HepG2 (cell line): ENCODE data around the gene METTL16. TPM values are rescaled to one million over a fixed set of nuclear protein-coding genes. Genes with fewer than 3 reads are reported as not detected.
A peak's percentile ranks its signal among the peaks of the same experiment; 100 is the strongest.

ENCODE experiments used
- CEBPG ChIP-seq: IDR thresholded peaks from 2 replicates; pipeline ENCODE4 v1.6.1; 2016
- CTCF ChIP-seq: sonication (generic); formaldehyde crosslinking; IDR thresholded peaks from 2 replicates; pipeline ENCODE4 v1.5.0; 2020; ENCODE audit warnings: mild to moderate bottlenecking, missing genetic modification reagents, moderate library complexity
- DNMT1 ChIP-seq: sonication (generic); formaldehyde crosslinking; IDR thresholded peaks from 2 replicates; pipeline ENCODE4 v1.5.1; 2020; ENCODE audit warnings: mild to moderate bottlenecking, missing genetic modification reagents
- EED ChIP-seq: sonication (generic); formaldehyde crosslinking; IDR thresholded peaks from 2 replicates; pipeline ENCODE4 v1.5.0; 2020; ENCODE audit warnings: mild to moderate bottlenecking, missing genetic modification reagents
- ETV5 ChIP-seq: IDR thresholded peaks from 2 replicates; pipeline ENCODE4 v1.6.1; 2018; ENCODE audit warnings: missing biosample characterization, missing genetic modification reagents, inconsistent platforms, borderline replicate concordance
- GATAD2A ChIP-seq: IDR thresholded peaks from 2 replicates; pipeline ENCODE4 v1.6.1; 2016
- NCOA5 ChIP-seq: sonication (generic); formaldehyde crosslinking; IDR thresholded peaks from 2 replicates; pipeline ENCODE4 v1.4.0; 2020; ENCODE audit warnings: missing genetic modification reagents
- NFKBIZ ChIP-seq: IDR thresholded peaks from 2 replicates; pipeline ENCODE4 v1.6.1; 2018; ENCODE audit warnings: missing genetic modification reagents, missing compliant biosample characterization
- SP5 ChIP-seq: IDR thresholded peaks from 2 replicates; pipeline ENCODE4 v1.6.1; 2016; ENCODE audit warnings: low read depth, borderline replicate concordance
- SRSF9 ChIP-seq: fragments of 200-400 bp; formaldehyde crosslinking; IDR thresholded peaks from 2 replicates; pipeline ENCODE4 v1.6.1; 2018; ENCODE audit warnings: borderline replicate concordance, mild to moderate bottlenecking, low read depth, low read length; ENCODE audit not compliant: insufficient read depth, poor library complexity, severe bottlenecking
- TERF1 ChIP-seq: sonication (generic); formaldehyde crosslinking; IDR thresholded peaks from 2 replicates; pipeline ENCODE4 v1.8.0; 2022; ENCODE audit warnings: mild to moderate bottlenecking, missing genetic modification reagents, moderate library complexity
- TGIF2 ChIP-seq: IDR thresholded peaks from 2 replicates; pipeline ENCODE4 v1.6.1; 2016; ENCODE audit warnings: control low read depth, missing compliant biosample characterization
- TMF1 ChIP-seq: sonication (generic); formaldehyde crosslinking; IDR thresholded peaks from 2 replicates; pipeline ENCODE4 v1.8.1; 2022; ENCODE audit warnings: low read depth, missing genetic modification reagents
- ZMAT5 ChIP-seq: sonication (generic); formaldehyde crosslinking; IDR thresholded peaks from 2 replicates; pipeline ENCODE4 v1.5.0; 2020; ENCODE audit warnings: mild to moderate bottlenecking, low read depth, missing genetic modification reagents, borderline replicate concordance
- ZNF232 ChIP-seq: sonication (generic); formaldehyde crosslinking; IDR thresholded peaks from 2 replicates; pipeline ENCODE4 v1.4.0; 2020; ENCODE audit warnings: missing genetic modification reagents, borderline replicate concordance
- ZNF263 ChIP-seq: sonication (generic); formaldehyde crosslinking; IDR thresholded peaks from 2 replicates; pipeline ENCODE4 v1.4.0; 2020; ENCODE audit warnings: missing genetic modification reagents
- ZNF33A ChIP-seq: sonication (generic); formaldehyde crosslinking; IDR thresholded peaks from 2 replicates; pipeline ENCODE4 v1.5.1; 2020; ENCODE audit warnings: missing genetic modification reagents, mild to moderate bottlenecking, moderate library complexity, borderline replicate concordance
- ZNF431 ChIP-seq: sonication (generic); formaldehyde crosslinking; IDR thresholded peaks from 2 replicates; pipeline ENCODE4 v1.9.0; 2022; ENCODE audit warnings: missing genetic modification reagents, low read depth, mild to moderate bottlenecking, borderline replicate concordance
- ZNF720 ChIP-seq: sonication (generic); formaldehyde crosslinking; IDR thresholded peaks from 2 replicates; pipeline ENCODE4 v1.4.0; 2020; ENCODE audit warnings: missing genetic modification reagents
- ZNF883 ChIP-seq: sonication (generic); formaldehyde crosslinking; IDR thresholded peaks from 2 replicates; pipeline ENCODE4 v1.5.1; 2020; ENCODE audit warnings: mild to moderate bottlenecking, missing genetic modification reagents; ENCODE audit errors: not compliant biosample characterization
- polyA plus RNA-seq, 8 experiments: library from polyadenylated mRNA; depleted of rRNA in 3 of 8; stranded (reverse) in 7 of 8; unstranded in 1 of 8; fragments of >200 nt; fragmentation: Illumina TruSeq in 4 of 8; extraction: Trizol in 4 of 8; gene quantifications; 2 replicates each; pipeline versions ENCODE4 v1.2.1 to v1.2.3, GENCODE V29; 2011 to 2016; ENCODE audit warnings: low read depth in 4 of 8, missing spikeins in 1 of 8, mixed read lengths in 1 of 8; ENCODE audit not compliant: insufficient read depth in 1 of 8
- total RNA-seq, 5 experiments: library from RNA; depleted of rRNA; stranded (reverse); fragments of >200 nt; fragmentation: Illumina TruSeq; extraction: Trizol; gene quantifications; 2 replicates each; pipeline ENCODE4 v1.2.3, GENCODE V29; 2016; ENCODE audit warnings: low read depth in 1 of 5
- TF ChIP-seq, protein P1 (sequence below): sonication (generic); formaldehyde crosslinking; IDR thresholded peaks from 2 replicates; pipeline ENCODE4 v1.4.0; 2020; ENCODE audit warnings: missing genetic modification reagents
- TF ChIP-seq, protein P2 (sequence below): sonication (generic); formaldehyde crosslinking; IDR thresholded peaks from 2 replicates; pipeline ENCODE4 v1.4.0; 2020; ENCODE audit warnings: missing genetic modification reagents

Gene METTL16
- total and polyA plus RNA-seq, 2 of the 13 experiments (the other 11 are each of a cell fraction or from before 2014, with no cell fraction given): 11.6 to 18.5 TPM

- TF ChIP-seq, protein P1, sequence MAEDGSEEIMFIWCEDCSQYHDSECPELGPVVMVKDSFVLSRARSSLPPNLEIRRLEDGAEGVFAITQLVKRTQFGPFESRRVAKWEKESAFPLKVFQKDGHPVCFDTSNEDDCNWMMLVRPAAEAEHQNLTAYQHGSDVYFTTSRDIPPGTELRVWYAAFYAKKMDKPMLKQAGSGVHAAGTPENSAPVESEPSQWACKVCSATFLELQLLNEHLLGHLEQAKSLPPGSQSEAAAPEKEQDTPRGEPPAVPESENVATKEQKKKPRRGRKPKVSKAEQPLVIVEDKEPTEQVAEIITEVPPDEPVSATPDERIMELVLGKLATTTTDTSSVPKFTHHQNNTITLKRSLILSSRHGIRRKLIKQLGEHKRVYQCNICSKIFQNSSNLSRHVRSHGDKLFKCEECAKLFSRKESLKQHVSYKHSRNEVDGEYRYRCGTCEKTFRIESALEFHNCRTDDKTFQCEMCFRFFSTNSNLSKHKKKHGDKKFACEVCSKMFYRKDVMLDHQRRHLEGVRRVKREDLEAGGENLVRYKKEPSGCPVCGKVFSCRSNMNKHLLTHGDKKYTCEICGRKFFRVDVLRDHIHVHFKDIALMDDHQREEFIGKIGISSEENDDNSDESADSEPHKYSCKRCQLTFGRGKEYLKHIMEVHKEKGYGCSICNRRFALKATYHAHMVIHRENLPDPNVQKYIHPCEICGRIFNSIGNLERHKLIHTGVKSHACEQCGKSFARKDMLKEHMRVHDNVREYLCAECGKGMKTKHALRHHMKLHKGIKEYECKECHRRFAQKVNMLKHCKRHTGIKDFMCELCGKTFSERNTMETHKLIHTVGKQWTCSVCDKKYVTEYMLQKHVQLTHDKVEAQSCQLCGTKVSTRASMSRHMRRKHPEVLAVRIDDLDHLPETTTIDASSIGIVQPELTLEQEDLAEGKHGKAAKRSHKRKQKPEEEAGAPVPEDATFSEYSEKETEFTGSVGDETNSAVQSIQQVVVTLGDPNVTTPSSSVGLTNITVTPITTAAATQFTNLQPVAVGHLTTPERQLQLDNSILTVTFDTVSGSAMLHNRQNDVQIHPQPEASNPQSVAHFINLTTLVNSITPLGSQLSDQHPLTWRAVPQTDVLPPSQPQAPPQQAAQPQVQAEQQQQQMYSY (CRISPR knock-in tag): peak; percentile 95
- TF ChIP-seq CEBPG (CRISPR knock-in tag) (no peak), ZNF33A (CRISPR knock-in tag) (no peak), ETV5 (CRISPR knock-in tag) (no peak), DNMT1 (CRISPR knock-in tag) (no peak), CTCF (CRISPR knock-in tag) (no peak), ZMAT5 (no peak), NFKBIZ (CRISPR knock-in tag) (no peak), TGIF2 (CRISPR knock-in tag) (peak; percentile 67; the same call in 1 of the 2 replicates), ZNF263 (CRISPR knock-in tag) (no peak), ZNF720 (no peak), ZNF232 (CRISPR knock-in tag) (no peak), GATAD2A (CRISPR knock-in tag) (peak; percentile 62), TERF1 (no peak), TMF1 (CRISPR knock-in tag) (no peak), EED (CRISPR knock-in tag) (no peak), SRSF9 (no peak), SP5 (no peak; the same call in 1 of the 2 replicates), ZNF883 (no peak), NCOA5 (CRISPR knock-in tag) (no peak), ZNF431 (CRISPR knock-in tag) (no peak)
- TF ChIP-seq, protein P2, sequence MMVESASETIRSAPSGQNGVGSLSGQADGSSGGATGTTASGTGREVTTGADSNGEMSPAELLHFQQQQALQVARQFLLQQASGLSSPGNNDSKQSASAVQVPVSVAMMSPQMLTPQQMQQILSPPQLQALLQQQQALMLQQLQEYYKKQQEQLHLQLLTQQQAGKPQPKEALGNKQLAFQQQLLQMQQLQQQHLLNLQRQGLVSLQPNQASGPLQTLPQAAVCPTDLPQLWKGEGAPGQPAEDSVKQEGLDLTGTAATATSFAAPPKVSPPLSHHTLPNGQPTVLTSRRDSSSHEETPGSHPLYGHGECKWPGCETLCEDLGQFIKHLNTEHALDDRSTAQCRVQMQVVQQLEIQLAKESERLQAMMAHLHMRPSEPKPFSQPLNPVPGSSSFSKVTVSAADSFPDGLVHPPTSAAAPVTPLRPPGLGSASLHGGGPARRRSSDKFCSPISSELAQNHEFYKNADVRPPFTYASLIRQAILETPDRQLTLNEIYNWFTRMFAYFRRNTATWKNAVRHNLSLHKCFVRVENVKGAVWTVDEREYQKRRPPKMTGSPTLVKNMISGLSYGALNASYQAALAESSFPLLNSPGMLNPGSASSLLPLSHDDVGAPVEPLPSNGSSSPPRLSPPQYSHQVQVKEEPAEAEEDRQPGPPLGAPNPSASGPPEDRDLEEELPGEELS (CRISPR knock-in tag): no peak
These were observed 110.7 kb downstream of the METTL16 start, which contains the start of gene MNT (continued) for GRCh38 chr17:2400877-2401425.
